IMR-90 (cell line): ENCODE measurements around the gene RNU1-1.
"Not testable (repeated sequence)": the region's sequence is repeated elsewhere in the genome, so short reads cannot be mapped to it uniquely, and the experiment has no call there.

Experiments used
- BHLHE40 ChIP-seq: fragments of 150-350 bp; IDR thresholded peaks from 2 replicates; pipeline ENCODE4 v1.6.1; 2016; ENCODE audit warnings: mild to moderate bottlenecking, low read depth, low read length
- CEBPB ChIP-seq: IDR thresholded peaks from 2 replicates; pipeline ENCODE4 v1.6.1; 2012; ENCODE audit warnings: low read depth, low read length, improper control_type of control experiment
- CHD1 ChIP-seq: IDR thresholded peaks from 2 replicates; pipeline ENCODE4 v1.6.1; 2012; ENCODE audit warnings: low read depth, low read length, improper control_type of control experiment
- CTCF ChIP-seq: conservative IDR thresholded peaks from 2 replicates; pipeline ENCODE4 v1.5.1; 2012; ENCODE audit warnings: mild to moderate bottlenecking, low read depth, low read length, improper control_type of control experiment
- FOS ChIP-seq: fragments of 150-350 bp; IDR thresholded peaks from 2 replicates; pipeline ENCODE4 v1.6.1; 2016; ENCODE audit warnings: low read depth, low read length
- MAFK ChIP-seq: IDR thresholded peaks from 2 replicates; pipeline ENCODE4 v1.6.1; 2012; ENCODE audit warnings: low read depth, low read length, improper control_type of control experiment
- MAZ ChIP-seq: IDR thresholded peaks from 2 replicates; pipeline ENCODE4 v1.6.1; 2012; ENCODE audit warnings: low read depth, mild to moderate bottlenecking, low read length, improper control_type of control experiment, moderate library complexity, borderline replicate concordance
- MXI1 ChIP-seq: IDR thresholded peaks from 2 replicates; pipeline ENCODE4 v1.6.1; 2012; ENCODE audit warnings: low read depth, mild to moderate bottlenecking, low read length, moderate library complexity, borderline replicate concordance
- POLR2A ChIP-seq: IDR thresholded peaks from 2 replicates; pipeline ENCODE4 v1.6.1; 2012; ENCODE audit warnings: mild to moderate bottlenecking, low read depth, low read length
- RAD21 ChIP-seq: IDR thresholded peaks from 2 replicates; pipeline ENCODE4 v1.6.1; 2012; ENCODE audit warnings: low read length, improper control_type of control experiment
- RCOR1 ChIP-seq: IDR thresholded peaks from 2 replicates; pipeline ENCODE4 v1.6.1; 2012; ENCODE audit warnings: mild to moderate bottlenecking, low read length, improper control_type of control experiment; ENCODE audit not compliant: insufficient replicate concordance
- RFX5 ChIP-seq: IDR thresholded peaks from 2 replicates; pipeline ENCODE4 v1.8.0; 2012; ENCODE audit warnings: low read depth, mild to moderate bottlenecking, low read length, moderate library complexity
- SMC3 ChIP-seq: fragments of 150-350 bp; IDR thresholded peaks from 2 replicates; pipeline ENCODE4 v1.6.1; 2016; ENCODE audit warnings: low read depth, mild to moderate bottlenecking, antibody characterized with exemption, low read length, moderate library complexity
- USF2 ChIP-seq: fragments of 150-350 bp; IDR thresholded peaks from 2 replicates; pipeline ENCODE4 v1.6.1; 2017; ENCODE audit warnings: mild to moderate bottlenecking, antibody characterized with exemption, low read length, low read depth

GRCh38 chr1:16500466-16500865, 13.6 kb downstream of the RNU1-1 start:
- not testable (repeated sequence) for TF ChIP-seq CTCF, RFX5, POLR2A, BHLHE40, MXI1, RCOR1, USF2, RAD21, FOS, MAZ, CEBPB, MAFK, SMC3, CHD1
